HCT116 (cell line): Measurements from ENCODE around the gene C2orf92. TPM values are rescaled to one million over a fixed set of nuclear protein-coding genes. Genes with fewer than 3 reads are reported as not detected.

ENCODE experiments used
- ATAC-seq: fragments of 200-7000 bp; cut with Tn5 transposase; 2 replicates; pipeline ENCODE4 v1.9.1; 2020; ENCODE audit warnings: mild to moderate bottlenecking, moderate library complexity
- BruUV-seq: library from RNA; stranded (reverse); fragments of 400-500 nt; replicated peaks from 2 replicates; lab custom pipeline; 2021; lab: Mats Ljungman, UMichigan
- CTCF ChIA-PET: fragments of 300-600 bp; sonication (Branson Sonifier 250); formaldehyde crosslinking; loops from one replicate; lab custom pipeline; 2021; ENCODE audit warnings: antibody characterized with exemption; lab: Charles Lee
- POLR2A ChIA-PET: fragments of 300-600, 350-600 bp; sonication (Branson Sonifier 250); formaldehyde crosslinking; loops from one replicate; lab custom pipeline; 2021; ENCODE audit warnings: antibody characterized with exemption; lab: Charles Lee
- RAD21 ChIA-PET, 2 experiments: fragments of 300-600 bp; sonication (Branson Sonifier 250); formaldehyde crosslinking; loops; one replicate each; lab custom pipeline; 2023; ENCODE audit warnings: low total read pairs in 2 of 2; ENCODE audit not compliant: uncharacterized antibody in 2 of 2, unreplicated experiment in 2 of 2, low non-redundant PET in 1 of 2; lab: Charles Lee
- DNase-seq: peaks from one replicate; pipeline ENCODE4 v3.0.0-alpha.2; 2010; ENCODE audit warnings: low read depth, low spot score
- H2AFZ ChIP-seq: fragments of 200-600 bp; shearing (Covaris generic), sonication (generic); 2 replicates; pipeline ENCODE4 v1.6.1; 2017; ENCODE audit warnings: low read depth, mixed run types, mixed read lengths, antibody characterized with exemption, low read length; ENCODE audit not compliant: poor library complexity, severe bottlenecking
- H3K27ac ChIP-seq: 2 replicates; pipeline ENCODE4 v1.5.1; 2012; ENCODE audit warnings: low read depth, low read length
- H3K27me3 ChIP-seq: fragments of 200-600 bp; sonication (generic); 2 replicates; pipeline ENCODE4 v1.6.1; 2016; ENCODE audit warnings: mixed run types, low read length, mixed read lengths; ENCODE audit not compliant: insufficient read depth
- H3K36me3 ChIP-seq, 2 experiments: fragments of 200-500 bp in 1 of 2; fragments of 200-600 bp in 1 of 2; sonication (Bioruptor generic) in 1 of 2; sonication (generic) in 1 of 2; 2 replicates each; pipeline versions ENCODE4 v1.5.1 to v1.6.1; 2014 to 2016; ENCODE audit warnings: low read length in 2 of 2, inconsistent platforms in 1 of 2, mixed read lengths in 1 of 2, mixed run types in 1 of 2; ENCODE audit not compliant: insufficient read depth in 2 of 2, control insufficient read depth in 1 of 2
- H3K4me1 ChIP-seq, 2 experiments: fragments of 200-600 bp in 1 of 2; sonication (generic) in 1 of 2; 2 replicates each; pipeline versions ENCODE4 v1.5.1 to v1.6.1; 2012 to 2017; ENCODE audit warnings: low read length in 2 of 2, inconsistent platforms in 1 of 2, mild to moderate bottlenecking in 1 of 2, mixed read lengths in 1 of 2, mixed run types in 1 of 2, moderate library complexity in 1 of 2; ENCODE audit not compliant: insufficient read depth in 2 of 2, control insufficient read depth in 1 of 2
- H3K4me2 ChIP-seq: fragments of 200-600 bp; sonication (generic); 2 replicates; pipeline ENCODE4 v1.6.1; 2017; ENCODE audit warnings: mixed run types, low read length, mixed read lengths
- H3K4me3 ChIP-seq, 2 experiments: fragments of 200-600 bp in 1 of 2; sonication (generic) in 1 of 2; replicated peaks in 1 of 2; 2 replicates each; pipeline ENCODE4 v1.5.1; 2011 to 2016; ENCODE audit warnings: low read length in 2 of 2, control low read depth in 1 of 2, low read depth in 1 of 2, mild to moderate bottlenecking in 1 of 2, mixed read lengths in 1 of 2, mixed run types in 1 of 2
- H3K79me2 ChIP-seq: fragments of 200-600 bp; sonication (generic); 2 replicates; pipeline ENCODE4 v1.6.1; 2017; ENCODE audit warnings: mild to moderate bottlenecking, mixed run types, low read length, moderate library complexity, mixed read lengths; ENCODE audit not compliant: insufficient read depth
- H3K9ac ChIP-seq: fragments of 200-600 bp; sonication (generic); 2 replicates; pipeline ENCODE4 v1.6.1; 2016; ENCODE audit warnings: low read length, mixed read lengths
- H3K9me2 ChIP-seq: fragments of 200-600 bp; sonication (generic), shearing (Covaris generic); 2 replicates; pipeline ENCODE4 v1.6.1; 2017; ENCODE audit warnings: mixed run types, mild to moderate bottlenecking, moderate library complexity; ENCODE audit not compliant: insufficient read depth
- H3K9me3 ChIP-seq, 2 experiments: fragments of 200-500 bp in 1 of 2; fragments of 200-600 bp in 1 of 2; sonication (Bioruptor generic) in 1 of 2; sonication (generic) in 1 of 2; 2 replicates each; pipeline ENCODE4 v1.6.1; 2014 to 2017; ENCODE audit warnings: low read length in 2 of 2, mixed read lengths in 2 of 2, inconsistent platforms in 1 of 2, low read depth in 1 of 2, mild to moderate bottlenecking in 1 of 2, mixed run types in 1 of 2, moderate library complexity in 1 of 2; ENCODE audit not compliant: control insufficient read depth in 1 of 2, insufficient read depth in 1 of 2
- H4K20me1 ChIP-seq: fragments of 200-600 bp; sonication (generic), shearing (Covaris generic); 2 replicates; pipeline ENCODE4 v1.6.1; 2017; ENCODE audit warnings: mixed run types, mild to moderate bottlenecking, moderate library complexity; ENCODE audit not compliant: insufficient read depth
- CEBPB ChIP-seq: IDR thresholded peaks from 2 replicates; pipeline ENCODE4 v1.6.1; 2012; ENCODE audit warnings: low read depth
- EGR1 ChIP-seq: IDR thresholded peaks from 2 replicates; pipeline ENCODE4 v1.6.1; 2012; ENCODE audit warnings: low read depth
- ELF1 ChIP-seq: IDR thresholded peaks from 2 replicates; pipeline ENCODE4 v1.6.1; 2012; ENCODE audit warnings: low read depth, borderline replicate concordance
- EZH2 ChIP-seq: fragments of 200-600 bp; sonication (generic); IDR thresholded peaks from 2 replicates; pipeline ENCODE4 v1.6.1; 2017; ENCODE audit warnings: antibody characterized with exemption, mixed run types
- EZH2phosphoT487 ChIP-seq: fragments of 200-600 bp; IDR thresholded peaks from 2 replicates; pipeline ENCODE4 v1.6.1; 2018; ENCODE audit warnings: antibody characterized with exemption, borderline replicate concordance
- FOSL1 ChIP-seq: IDR thresholded peaks from 2 replicates; pipeline ENCODE4 v1.6.1; 2012; ENCODE audit warnings: low read depth
- POLR2AphosphoS5 ChIP-seq: IDR thresholded peaks from 2 replicates; pipeline ENCODE4 v1.6.1; 2011; ENCODE audit warnings: mild to moderate bottlenecking, low read depth, low read length, moderate library complexity
- RAD21 ChIP-seq: IDR thresholded peaks from 2 replicates; pipeline ENCODE4 v1.6.1; 2012; ENCODE audit warnings: low read depth, mild to moderate bottlenecking
- SIN3A ChIP-seq: IDR thresholded peaks from 2 replicates; pipeline ENCODE4 v1.6.1; 2012; ENCODE audit warnings: low read depth
- SP1 ChIP-seq: IDR thresholded peaks from 2 replicates; pipeline ENCODE4 v1.6.1; 2012; ENCODE audit warnings: low read depth
- TCF7L2 ChIP-seq: IDR thresholded peaks from 2 replicates; pipeline ENCODE4 v1.7.0; 2011; ENCODE audit warnings: borderline replicate concordance, inconsistent platforms; ENCODE audit not compliant: insufficient read depth, insufficient read length; ENCODE audit errors: extremely low read depth
- YY1 ChIP-seq: IDR thresholded peaks from 2 replicates; pipeline ENCODE4 v1.6.1; 2011; ENCODE audit warnings: low read length, low read depth, moderate library complexity, mild to moderate bottlenecking; ENCODE audit not compliant: insufficient replicate concordance; ENCODE audit errors: extremely low read depth
- ZFX ChIP-seq: fragments of 450-650 bp; IDR thresholded peaks from 2 replicates; pipeline ENCODE4 v1.6.1; 2017
- ZNF274 ChIP-seq: fragments of 200-500 bp; sonication (Bioruptor generic); IDR thresholded peaks from 2 replicates; pipeline ENCODE4 v1.6.1; 2014; ENCODE audit warnings: mild to moderate bottlenecking, low read depth, low read length, inconsistent platforms
- intact Hi-C: fragments of 100-400 bp; cut with micrococcal nuclease; formaldehyde crosslinking; loops from 2 replicates; pipeline ENCODE4 v1.10.0; 2022
- total RNA-seq: library from RNA; stranded (reverse); gene quantifications from one replicate; pipeline ENCODE4 v1.2.1, GENCODE V29; 2021; ENCODE audit not compliant: unreplicated experiment
- TF ChIP-seq, protein P1 (sequence below): IDR thresholded peaks from 2 replicates; pipeline ENCODE4 v1.6.1; 2012; ENCODE audit warnings: low read depth
- TF ChIP-seq, protein P2 (sequence below): IDR thresholded peaks from 2 replicates; pipeline ENCODE4 v1.6.1; 2011; ENCODE audit warnings: mild to moderate bottlenecking, low read length, moderate library complexity; ENCODE audit not compliant: insufficient replicate concordance; ENCODE audit errors: extremely low read depth
- TF ChIP-seq, protein P3 (sequence below), 3 experiments: fragments of 200-600 bp in 1 of 3; sonication (generic) in 1 of 3; IDR thresholded peaks in 2 of 3; conservative IDR thresholded peaks in 1 of 3; 2 replicates each; pipeline ENCODE4 v1.5.1; 2012 to 2017; ENCODE audit warnings: low read depth in 2 of 3, low read length in 2 of 3, antibody characterized with exemption in 1 of 3, borderline replicate concordance in 1 of 3, control low read depth in 1 of 3, mild to moderate bottlenecking in 1 of 3, mixed read lengths in 1 of 3, mixed run types in 1 of 3, moderate library complexity in 1 of 3; ENCODE audit not compliant: insufficient read depth in 1 of 3
- TF ChIP-seq, protein P4 (sequence below): IDR thresholded peaks from 2 replicates; pipeline ENCODE4 v1.6.1; 2012
- TF ChIP-seq, protein P5 (sequence below): IDR thresholded peaks from 2 replicates; pipeline ENCODE4 v1.6.1; 2012

Gene C2orf92
- total RNA-seq, 1 experiment from 2014 or later = 3.0 TPM

DNA sequence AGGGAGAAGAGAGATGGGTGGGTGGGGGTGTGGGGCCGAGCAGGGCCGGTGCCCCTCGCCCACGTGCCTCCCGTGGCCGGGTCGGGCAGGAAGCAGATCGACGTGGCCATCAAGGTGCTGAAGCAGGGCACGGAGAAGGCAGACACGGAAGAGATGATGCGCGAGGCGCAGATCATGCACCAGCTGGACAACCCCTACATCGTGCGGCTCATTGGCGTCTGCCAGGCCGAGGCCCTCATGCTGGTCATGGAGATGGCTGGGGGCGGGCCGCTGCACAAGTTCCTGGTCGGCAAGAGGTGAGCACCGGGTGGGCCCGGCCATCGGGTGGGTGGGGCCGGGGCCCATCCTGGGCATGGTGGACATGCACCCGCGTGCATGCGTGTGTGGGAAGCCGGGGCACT is 65.6 kb downstream of the C2orf92 start:
- no TSS peak for BruUV-seq
- DNase-seq = no peak
- Histone ChIP-seq H3K9ac (no peak overlapping the region), H3K36me3 (no peaks in the 10 kb centered on the region), H3K27me3 (no peaks in the 10 kb centered on the region), H3K4me1 (peaks cover 0 to 4% of the 10 kb centered on the region in 2 experiments; a peak in 2 of 4 replicates), H3K4me2 (no peak overlapping the region), H3K27ac (no peak overlapping the region), H3K9me3 (no peaks in the 10 kb centered on the region), H3K9me2 (no peaks in the 10 kb centered on the region), H3K4me3 (no peak overlapping the region), H2AFZ (no peak overlapping the region), H4K20me1 (no peaks in the 10 kb centered on the region), H3K79me2 (no peaks in the 10 kb centered on the region)
- POLR2A ChIA-PET = no interaction called here
- TF ChIP-seq YY1 (no peak), CEBPB (no peak), POLR2AphosphoS5 (no peak), ELF1 (no peak), SIN3A (no peak), ZNF274 (no peak), EZH2phosphoT487 (no peak), RAD21 (no peak), TCF7L2 (no peak), EGR1 (no peak), ZFX (no peak), SP1 (no peak), FOSL1 (no peak), EZH2 (no peak)
- TF ChIP-seq, protein P1, sequence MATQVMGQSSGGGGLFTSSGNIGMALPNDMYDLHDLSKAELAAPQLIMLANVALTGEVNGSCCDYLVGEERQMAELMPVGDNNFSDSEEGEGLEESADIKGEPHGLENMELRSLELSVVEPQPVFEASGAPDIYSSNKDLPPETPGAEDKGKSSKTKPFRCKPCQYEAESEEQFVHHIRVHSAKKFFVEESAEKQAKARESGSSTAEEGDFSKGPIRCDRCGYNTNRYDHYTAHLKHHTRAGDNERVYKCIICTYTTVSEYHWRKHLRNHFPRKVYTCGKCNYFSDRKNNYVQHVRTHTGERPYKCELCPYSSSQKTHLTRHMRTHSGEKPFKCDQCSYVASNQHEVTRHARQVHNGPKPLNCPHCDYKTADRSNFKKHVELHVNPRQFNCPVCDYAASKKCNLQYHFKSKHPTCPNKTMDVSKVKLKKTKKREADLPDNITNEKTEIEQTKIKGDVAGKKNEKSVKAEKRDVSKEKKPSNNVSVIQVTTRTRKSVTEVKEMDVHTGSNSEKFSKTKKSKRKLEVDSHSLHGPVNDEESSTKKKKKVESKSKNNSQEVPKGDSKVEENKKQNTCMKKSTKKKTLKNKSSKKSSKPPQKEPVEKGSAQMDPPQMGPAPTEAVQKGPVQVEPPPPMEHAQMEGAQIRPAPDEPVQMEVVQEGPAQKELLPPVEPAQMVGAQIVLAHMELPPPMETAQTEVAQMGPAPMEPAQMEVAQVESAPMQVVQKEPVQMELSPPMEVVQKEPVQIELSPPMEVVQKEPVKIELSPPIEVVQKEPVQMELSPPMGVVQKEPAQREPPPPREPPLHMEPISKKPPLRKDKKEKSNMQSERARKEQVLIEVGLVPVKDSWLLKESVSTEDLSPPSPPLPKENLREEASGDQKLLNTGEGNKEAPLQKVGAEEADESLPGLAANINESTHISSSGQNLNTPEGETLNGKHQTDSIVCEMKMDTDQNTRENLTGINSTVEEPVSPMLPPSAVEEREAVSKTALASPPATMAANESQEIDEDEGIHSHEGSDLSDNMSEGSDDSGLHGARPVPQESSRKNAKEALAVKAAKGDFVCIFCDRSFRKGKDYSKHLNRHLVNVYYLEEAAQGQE = no peak
- TF ChIP-seq, protein P2, sequence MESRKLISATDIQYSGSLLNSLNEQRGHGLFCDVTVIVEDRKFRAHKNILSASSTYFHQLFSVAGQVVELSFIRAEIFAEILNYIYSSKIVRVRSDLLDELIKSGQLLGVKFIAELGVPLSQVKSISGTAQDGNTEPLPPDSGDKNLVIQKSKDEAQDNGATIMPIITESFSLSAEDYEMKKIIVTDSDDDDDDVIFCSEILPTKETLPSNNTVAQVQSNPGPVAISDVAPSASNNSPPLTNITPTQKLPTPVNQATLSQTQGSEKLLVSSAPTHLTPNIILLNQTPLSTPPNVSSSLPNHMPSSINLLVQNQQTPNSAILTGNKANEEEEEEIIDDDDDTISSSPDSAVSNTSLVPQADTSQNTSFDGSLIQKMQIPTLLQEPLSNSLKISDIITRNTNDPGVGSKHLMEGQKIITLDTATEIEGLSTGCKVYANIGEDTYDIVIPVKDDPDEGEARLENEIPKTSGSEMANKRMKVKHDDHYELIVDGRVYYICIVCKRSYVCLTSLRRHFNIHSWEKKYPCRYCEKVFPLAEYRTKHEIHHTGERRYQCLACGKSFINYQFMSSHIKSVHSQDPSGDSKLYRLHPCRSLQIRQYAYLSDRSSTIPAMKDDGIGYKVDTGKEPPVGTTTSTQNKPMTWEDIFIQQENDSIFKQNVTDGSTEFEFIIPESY = no peak
- TF ChIP-seq, protein P3, sequence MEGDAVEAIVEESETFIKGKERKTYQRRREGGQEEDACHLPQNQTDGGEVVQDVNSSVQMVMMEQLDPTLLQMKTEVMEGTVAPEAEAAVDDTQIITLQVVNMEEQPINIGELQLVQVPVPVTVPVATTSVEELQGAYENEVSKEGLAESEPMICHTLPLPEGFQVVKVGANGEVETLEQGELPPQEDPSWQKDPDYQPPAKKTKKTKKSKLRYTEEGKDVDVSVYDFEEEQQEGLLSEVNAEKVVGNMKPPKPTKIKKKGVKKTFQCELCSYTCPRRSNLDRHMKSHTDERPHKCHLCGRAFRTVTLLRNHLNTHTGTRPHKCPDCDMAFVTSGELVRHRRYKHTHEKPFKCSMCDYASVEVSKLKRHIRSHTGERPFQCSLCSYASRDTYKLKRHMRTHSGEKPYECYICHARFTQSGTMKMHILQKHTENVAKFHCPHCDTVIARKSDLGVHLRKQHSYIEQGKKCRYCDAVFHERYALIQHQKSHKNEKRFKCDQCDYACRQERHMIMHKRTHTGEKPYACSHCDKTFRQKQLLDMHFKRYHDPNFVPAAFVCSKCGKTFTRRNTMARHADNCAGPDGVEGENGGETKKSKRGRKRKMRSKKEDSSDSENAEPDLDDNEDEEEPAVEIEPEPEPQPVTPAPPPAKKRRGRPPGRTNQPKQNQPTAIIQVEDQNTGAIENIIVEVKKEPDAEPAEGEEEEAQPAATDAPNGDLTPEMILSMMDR (IDR thresholded peaks at IDR 0.05 in 2 of 3, conservative IDR thresholded peaks at IDR 0.05 in 1 of 3; ENCODE audit: borderline replicate concordance in 1 of 3, insufficient read depth in 1 of 3, low read depth in 2 of 3, low read length in 2 of 3) = no peak
- TF ChIP-seq, protein P4, sequence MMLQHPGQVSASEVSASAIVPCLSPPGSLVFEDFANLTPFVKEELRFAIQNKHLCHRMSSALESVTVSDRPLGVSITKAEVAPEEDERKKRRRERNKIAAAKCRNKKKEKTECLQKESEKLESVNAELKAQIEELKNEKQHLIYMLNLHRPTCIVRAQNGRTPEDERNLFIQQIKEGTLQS = no peak
- TF ChIP-seq, protein P5, sequence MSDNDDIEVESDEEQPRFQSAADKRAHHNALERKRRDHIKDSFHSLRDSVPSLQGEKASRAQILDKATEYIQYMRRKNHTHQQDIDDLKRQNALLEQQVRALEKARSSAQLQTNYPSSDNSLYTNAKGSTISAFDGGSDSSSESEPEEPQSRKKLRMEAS = no peak
- RAD21 ChIA-PET = no interaction called here
- intact Hi-C loops = no loop called here
- CTCF ChIA-PET = no interaction called here
- ATAC-seq = no peak
